Left kidney (tissue), 2 donors: Measurements from ENCODE around the gene SCT. TPM values are rescaled to one million over a fixed set of nuclear protein-coding genes. Genes with fewer than 3 reads are reported as not detected.

Experiments
- DNase-seq: peaks from one replicate; pipeline ENCODE4 v3.0.0-alpha.2; 2013
- polyA plus RNA-seq: library from polyadenylated mRNA; unstranded; fragments of 120-200 nt; gene quantifications from one replicate; pipeline ENCODE4 v1.2.1, GENCODE V29; 2013; ENCODE audit not compliant: insufficient read length

The SCT gene
- polyA plus RNA-seq, 1 donor: 0.67 TPM

- DNase-seq: no peak
Observed at GRCh38 chr11:586376-587316, 40.3 kb downstream of the SCT start.

- no peak for DNase-seq
Observed at GRCh38 chr11:584287-584686, 42.7 kb downstream of the SCT start.

- DNase-seq: no peak
Observed at GRCh38 chr11:581752-582151, 45.2 kb downstream of the SCT start.

DNA sequence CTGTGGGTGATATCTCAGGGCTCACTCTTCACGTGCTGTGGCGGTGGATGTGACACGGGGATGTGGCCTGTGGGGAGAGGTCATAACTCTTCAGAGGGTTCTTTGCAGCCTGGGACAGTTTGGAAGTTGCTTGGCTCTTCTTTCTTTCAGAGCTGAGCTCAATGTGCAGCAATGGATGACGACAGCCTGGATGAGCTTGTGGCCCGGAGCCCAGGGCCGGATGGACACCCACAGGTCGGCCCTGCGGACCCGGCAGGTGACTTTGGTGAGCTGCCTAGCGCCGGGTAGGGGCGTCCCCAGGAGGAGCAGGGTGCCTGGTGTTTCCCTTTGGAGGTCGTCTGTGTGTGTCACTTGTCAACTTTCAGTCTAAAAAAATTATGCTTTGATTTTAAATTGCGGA is 45.6 kb downstream of the SCT start:
- DNase-seq: no peak

DNA sequence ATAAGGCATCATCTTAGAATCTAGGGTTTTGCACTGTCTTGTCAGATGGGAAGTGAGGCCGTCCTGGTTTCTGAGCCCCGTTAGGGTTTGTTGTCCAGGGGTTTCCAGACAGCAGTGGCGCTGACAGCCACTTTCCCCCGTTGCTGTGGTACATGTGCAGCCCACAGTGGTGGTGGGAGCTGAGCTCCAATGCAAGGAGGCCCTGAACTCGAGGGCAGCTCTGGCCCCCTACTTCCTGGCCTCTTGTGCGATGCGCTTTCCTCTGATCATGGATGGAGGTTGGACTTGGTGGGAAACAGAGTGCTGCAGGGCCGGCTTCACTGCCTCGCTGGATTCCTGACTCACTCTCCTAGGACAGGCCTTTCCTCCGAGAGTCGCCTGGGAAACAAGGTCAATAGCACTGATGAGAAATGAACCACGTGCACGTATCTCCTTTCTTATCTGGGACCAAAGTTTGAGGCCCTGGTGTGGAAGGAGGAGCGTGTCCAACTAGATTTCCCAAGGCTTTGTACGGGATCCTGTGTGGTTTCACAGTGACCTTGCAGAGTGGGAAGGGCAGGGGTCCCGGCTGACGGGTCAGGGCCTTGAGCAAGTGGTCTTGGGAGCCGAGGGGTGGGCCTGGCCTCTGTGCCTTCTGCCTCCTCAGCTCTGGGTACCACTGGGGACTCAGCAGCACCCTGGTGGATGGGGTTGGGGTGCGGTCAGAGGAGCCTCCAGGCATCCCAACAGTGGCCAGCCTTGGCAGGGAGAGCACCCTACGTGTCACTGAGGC is 47.0 kb downstream of the SCT start:
- DNase-seq: no peak

GRCh38 chr11:578276-579035 is 48.5 kb downstream of the SCT start:
- no peak for DNase-seq

GRCh38 chr11:577611-577894 is 49.4 kb downstream of the SCT start:
- no peak for DNase-seq

DNA sequence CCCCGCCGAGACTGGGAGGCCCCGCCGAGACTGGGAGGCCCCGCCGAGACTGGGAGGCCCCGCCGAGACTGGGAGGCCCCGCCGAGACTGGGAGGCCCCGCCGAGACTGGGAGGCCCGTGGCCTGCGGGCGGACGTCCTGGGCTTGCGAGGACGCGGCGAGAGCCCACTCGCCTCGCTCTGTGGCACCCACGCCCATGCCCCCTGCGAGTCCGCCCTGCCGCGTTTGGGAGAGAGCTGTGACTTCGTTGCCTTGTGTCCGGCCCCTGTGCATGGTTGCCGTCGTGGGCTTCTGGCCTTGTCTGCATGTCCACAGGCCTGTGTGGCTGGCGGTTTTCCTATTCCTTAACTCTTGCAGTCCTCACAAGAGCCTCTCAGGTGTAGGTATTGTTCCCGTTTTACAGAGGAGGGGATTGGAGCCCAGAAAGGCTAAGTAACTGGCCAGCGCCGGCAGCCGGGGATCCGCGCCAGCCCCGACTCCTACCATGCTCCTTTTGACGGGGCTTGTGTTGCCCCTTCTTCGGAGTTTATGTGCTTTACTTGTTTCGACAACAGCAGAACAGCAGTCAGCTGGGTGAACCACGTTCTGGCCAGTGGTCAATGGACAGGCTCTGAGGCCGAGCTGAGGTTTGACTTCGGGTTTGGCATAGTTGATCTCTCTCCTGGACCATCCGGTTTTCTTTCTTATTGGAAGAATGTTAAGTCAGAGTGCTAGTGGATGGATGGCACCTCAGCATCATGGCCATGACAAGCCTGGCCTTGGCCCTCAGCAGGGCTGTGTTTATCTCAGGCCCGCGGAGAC is 50.0 kb downstream of the SCT start:
- DNase-seq: no peak

Other genes starting within 250 kb of the SCT start
- 6.6 TPM for gene PKP3, start 233.0 kb downstream of the SCT start, polyA plus RNA-seq
- gene SIGIRR, start 212.2 kb downstream of the SCT start, polyA plus RNA-seq: 38.3 TPM
- 10.6 TPM for gene ANO9, start 185.2 kb downstream of the SCT start, polyA plus RNA-seq
- 34.8 TPM for gene PTDSS2, start 176.9 kb downstream of the SCT start, polyA plus RNA-seq
- 71.2 TPM for gene RNH1, start 119.9 kb downstream of the SCT start, polyA plus RNA-seq
- 37.5 TPM for gene HRAS, start 91.6 kb downstream of the SCT start, polyA plus RNA-seq
- 3.5 TPM for gene LRRC56, start 89.7 kb downstream of the SCT start, polyA plus RNA-seq
- gene LMNTD2, start 66.4 kb downstream of the SCT start, polyA plus RNA-seq: 2.5 TPM
- gene RASSF7, start 66.2 kb downstream of the SCT start, polyA plus RNA-seq: 34.9 TPM
- gene PHRF1, start 50.7 kb downstream of the SCT start, polyA plus RNA-seq: 20.6 TPM
- gene IRF7, start 11.2 kb downstream of the SCT start, polyA plus RNA-seq: 6.4 TPM
- 46.0 TPM for gene CDHR5, start 2.2 kb downstream of the SCT start, polyA plus RNA-seq
- 1.1 TPM for gene DRD4, start 10.1 kb upstream of the SCT start, polyA plus RNA-seq
- gene DEAF1, start 68.0 kb upstream of the SCT start, polyA plus RNA-seq: 45.6 TPM
- 56.5 TPM for gene TMEM80, start 68.6 kb upstream of the SCT start, polyA plus RNA-seq
- 115 TPM for gene EPS8L2, start 79.0 kb upstream of the SCT start, polyA plus RNA-seq
- 116 TPM for gene TALDO1, start 120.3 kb upstream of the SCT start, polyA plus RNA-seq
- 65.7 TPM for gene GATD1, start 150.3 kb upstream of the SCT start, polyA plus RNA-seq
- gene CEND1, start 162.9 kb upstream of the SCT start, polyA plus RNA-seq: 0.27 TPM
- gene SLC25A22, start 171.1 kb upstream of the SCT start, polyA plus RNA-seq: 13.0 TPM
- gene PIDD1, start 178.1 kb upstream of the SCT start, polyA plus RNA-seq: 10.1 TPM
- 855 TPM for gene RPLP2, start 182.8 kb upstream of the SCT start, polyA plus RNA-seq
- 40.9 TPM for gene PNPLA2, start 191.7 kb upstream of the SCT start, polyA plus RNA-seq
- 9.9 TPM for gene CRACR2B, start 200.7 kb upstream of the SCT start, polyA plus RNA-seq
- 145 TPM for gene CD151, start 205.8 kb upstream of the SCT start, polyA plus RNA-seq
- 71.9 TPM for gene POLR2L, start 215.3 kb upstream of the SCT start, polyA plus RNA-seq
- 55.9 TPM for gene TSPAN4, start 215.7 kb upstream of the SCT start, polyA plus RNA-seq